Activated naive CD4-positive, alpha-beta T cell (primary cell): ENCODE results near the gene KRT36.

Experiments
- DNase-seq, 4 experiments: peaks; one replicate each; lab custom pipeline; 2025; lab: John Stamatoyannopoulos, UW

Gene KRT36

DNA sequence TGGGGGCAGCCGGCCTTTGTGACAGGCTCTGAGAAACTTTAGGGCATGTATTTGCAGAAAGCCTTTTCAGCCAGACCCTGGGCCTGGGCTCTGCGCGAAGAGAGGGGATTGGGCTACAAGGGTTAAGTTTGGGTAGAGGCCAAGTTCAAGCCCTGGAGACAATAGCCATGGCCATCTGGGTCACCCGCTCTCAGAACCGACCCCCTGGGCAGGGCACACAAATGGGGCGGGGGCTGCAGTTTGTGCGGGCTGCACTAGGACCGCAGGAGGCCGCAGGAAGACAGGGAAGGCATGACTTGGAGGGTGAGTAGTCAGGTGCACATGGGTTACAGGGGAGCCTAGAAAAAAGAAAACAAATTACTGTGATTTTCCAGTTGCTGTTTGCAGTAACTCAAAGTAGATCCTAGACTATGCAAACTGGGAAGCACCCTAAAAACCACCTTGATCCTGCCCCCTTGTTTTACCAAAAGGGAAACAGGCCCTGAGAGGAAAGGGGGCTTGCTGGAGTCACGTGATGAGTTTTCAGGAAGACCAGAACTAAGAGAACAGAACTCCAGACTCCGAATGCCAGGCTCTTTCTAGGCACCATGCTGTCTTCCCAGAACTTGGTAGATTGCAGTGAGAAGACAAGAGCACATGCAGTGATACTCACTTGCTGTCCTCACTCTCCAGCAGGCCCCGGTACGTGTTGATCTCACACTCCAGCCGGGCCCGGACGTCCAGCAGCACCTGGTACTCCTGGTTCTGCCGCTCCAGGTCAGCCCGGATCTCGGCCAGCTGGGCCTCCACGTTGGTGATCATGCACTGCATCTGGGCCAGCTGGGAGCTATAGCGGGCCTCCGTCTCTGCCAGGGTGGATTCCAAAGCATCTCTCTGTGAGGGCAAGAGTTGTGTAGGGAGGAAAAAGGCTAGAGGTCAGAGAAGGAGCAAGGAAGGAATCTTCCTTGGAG, 12.6 kb downstream of the KRT36 start:
- no peak for DNase-seq

DNA sequence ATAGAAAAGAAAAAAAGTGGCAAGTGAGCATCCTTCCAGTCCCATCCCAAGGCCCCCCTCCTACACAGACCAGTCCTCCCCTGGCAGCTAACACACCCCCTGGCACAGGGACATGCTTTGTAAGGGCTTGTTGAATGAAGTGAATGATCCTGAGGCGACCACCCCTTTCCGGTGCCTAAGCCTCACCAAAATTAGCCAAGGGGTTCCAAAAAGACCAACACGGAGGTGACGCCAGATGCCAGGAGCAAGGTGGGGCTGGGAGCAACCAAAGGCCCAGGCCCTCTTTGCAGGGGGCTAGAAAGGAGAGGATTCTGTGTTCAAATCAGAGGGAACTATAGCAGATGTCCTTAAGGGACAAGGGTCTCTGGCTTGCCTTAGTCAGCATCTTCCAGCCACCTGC, 14.3 kb downstream of the KRT36 start:
- no peak for DNase-seq

DNA sequence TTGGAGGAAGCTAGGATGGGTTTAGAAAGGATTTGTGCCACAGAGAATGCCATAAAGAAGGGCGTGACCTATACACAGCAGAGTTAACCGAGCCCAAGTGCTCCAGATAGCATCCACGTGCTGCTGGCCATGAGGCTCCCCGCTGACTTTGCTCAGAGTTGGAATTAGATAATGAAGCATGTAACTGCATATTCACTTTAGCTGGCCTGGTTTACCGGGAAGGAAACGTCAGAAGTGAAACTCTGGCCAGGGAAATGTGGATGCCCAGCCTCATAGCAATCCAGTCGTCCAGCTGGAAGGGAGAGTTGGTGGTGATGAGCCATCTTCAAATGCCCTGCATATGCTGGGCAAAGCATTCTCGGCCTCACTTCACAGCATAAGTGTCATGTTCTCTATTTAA, 14.8 kb downstream of the KRT36 start:
- no peak for DNase-seq

DNA sequence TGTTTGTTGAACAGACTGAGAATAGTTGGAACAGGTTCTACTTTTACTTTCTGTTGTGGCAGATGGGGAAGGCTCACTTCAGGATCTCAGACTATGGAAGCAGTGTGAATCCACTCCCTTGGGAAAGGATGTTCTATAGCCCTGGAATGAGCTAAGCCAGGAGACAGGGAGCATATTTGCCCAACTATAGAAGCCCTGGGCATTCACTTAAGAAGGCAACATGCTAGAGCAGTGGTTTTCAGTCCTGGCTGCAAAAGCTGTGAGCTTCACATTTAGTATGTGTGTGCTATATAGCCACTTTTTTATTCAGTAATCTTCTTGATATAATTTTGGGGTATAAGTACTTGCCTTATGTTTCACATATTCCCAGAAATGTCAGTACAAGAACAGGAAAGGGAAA, 21.4 kb downstream of the KRT36 start:
- DNase-seq: no peak

DNA sequence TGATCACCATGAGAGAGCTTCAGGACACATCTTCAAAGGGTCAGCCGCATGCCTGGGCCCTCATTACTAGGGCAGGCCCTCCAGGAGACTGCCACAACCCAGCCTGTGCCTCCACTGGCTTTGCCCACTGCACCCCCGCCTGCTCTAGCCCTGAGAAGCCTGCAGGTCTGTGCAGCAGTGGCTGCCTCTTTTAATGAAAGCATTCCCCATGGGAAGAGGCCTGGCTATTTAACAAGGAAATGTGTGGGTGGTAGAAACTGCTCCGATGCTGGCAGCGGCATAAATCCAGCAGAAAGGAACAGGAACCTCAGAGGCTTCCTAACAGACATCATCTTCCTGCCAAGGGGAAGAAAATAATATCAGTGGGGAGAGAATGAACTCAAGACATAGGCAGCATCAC, 22.1 kb downstream of the KRT36 start:
- no peak for DNase-seq

DNA sequence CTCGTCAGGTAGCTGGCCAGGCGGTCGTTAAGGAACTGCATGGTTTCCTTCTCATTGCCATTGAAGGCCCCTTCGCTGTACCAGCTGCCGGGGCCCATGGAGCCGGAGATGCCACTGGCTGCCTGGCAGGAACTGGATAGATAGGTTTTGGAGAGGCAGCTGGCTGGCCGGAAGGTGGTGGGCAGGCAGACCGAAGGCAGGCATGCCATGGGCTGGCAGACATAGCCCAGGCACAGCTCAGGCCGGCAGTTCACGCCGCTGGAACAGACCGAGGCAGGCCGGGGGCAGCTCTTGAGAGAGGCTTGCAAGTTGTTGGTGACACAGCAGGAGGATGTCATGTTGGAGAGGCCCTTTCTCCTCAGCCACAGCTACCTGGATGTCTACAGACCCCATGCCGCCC, 22.7 kb downstream of the KRT36 start, which contains the start of gene KRT32:
Gene KRT32 (minus strand): TSS at position 399 of the 400 bp plus-strand sequence. CDS start 61 bp downstream, at position 338.
- DNase-seq: no peak

DNA sequence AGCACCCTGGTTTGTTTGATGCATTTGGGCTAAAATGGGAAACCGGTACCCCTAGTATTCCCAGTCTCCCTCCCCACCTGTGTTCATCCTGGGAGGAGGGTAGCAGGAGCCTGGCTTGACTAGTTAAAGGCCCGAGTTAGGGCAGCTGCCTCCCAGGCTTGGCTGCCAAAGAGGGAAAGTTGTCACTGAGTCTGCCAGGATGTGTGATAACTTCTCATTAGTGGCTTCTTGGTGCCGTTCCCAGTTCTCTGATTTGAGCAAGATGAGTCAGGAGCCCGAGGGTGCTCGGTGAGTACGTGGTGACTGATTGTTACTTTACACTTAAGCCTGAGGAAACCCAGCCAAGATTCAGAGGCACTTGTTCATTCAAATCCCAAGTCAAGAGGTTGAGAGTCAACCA, 25.0 kb downstream of the KRT36 start:
- no peak for DNase-seq

DNA sequence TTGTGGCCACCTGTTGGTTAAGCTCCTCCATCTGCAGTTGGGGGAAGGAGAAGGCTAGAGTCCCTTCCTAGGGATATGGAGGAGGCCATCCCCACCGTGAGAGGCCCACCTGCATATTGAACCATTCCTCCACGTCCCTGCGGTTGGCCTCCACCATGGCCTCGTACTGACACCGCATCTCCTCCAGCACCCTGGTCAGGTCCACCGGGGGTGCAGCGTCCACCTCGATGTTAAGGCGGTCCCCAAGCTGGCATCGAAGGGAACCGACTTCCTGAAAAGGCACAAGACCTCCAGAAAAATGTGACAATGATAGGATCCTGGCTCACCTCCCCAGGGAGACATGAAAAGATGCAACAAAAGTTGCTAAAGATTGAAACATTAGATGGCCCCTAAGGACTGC, 25.5 kb downstream of the KRT36 start:
- DNase-seq: no peak

DNA sequence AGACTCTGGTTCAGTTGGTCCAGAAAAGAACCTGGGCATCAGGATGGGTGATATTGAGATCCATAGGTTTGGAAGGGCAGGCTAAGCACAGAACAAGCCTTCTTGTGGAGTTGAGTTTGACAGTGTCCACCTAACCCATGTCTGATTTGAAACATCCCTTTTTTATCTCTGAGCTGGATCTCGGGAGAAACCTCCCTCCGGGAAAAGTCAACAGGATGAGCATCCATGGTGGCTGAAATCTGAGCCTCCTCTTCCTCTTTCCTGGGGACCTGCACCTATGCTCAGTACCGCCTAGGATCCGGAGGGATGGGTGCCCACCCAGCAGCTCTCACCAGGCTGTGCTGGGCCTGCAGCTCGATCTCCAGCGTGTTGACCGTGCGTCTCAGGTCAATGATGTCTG, 26.0 kb downstream of the KRT36 start:
- no peak for DNase-seq

DNA sequence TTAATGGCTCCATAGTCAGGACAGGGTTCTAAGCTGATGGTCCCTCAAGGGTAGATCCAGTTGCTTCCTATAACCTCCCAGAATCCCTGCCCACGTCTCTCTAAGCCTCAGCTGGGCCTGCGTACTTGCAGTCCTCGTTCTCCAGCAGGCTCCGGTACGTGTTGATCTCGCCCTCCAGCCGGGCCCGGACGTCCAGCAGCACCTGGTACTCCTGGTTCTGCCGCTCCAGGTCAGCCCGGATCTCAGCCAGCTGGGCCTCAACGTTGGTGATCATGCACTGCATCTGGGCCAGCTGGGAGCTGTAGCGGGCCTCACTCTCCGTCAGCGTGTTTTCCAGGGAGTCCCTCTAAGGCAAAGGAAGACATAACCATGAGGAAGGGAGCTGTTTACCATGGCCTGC, 27.0 kb downstream of the KRT36 start:
- DNase-seq: no peak

DNA sequence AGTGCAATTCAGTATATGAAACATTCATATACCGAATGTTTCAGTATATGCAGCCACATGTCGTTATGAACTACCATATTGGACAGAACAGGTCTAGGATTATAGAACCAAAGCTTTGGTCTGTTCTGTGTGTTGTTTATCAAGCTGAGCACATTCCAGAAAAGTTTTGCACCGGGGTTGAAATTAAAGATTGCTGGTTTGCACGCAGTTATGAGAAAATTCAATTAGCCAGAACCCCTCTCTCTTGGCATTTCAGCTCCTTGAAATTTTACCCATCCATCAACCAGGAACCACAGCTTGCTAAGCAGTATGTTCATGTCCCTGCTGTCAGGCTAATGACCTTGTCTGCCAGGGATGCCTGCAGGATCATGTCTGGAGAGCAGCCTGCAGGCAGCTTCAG, 32.0 kb downstream of the KRT36 start:
- no peak for DNase-seq

DNA sequence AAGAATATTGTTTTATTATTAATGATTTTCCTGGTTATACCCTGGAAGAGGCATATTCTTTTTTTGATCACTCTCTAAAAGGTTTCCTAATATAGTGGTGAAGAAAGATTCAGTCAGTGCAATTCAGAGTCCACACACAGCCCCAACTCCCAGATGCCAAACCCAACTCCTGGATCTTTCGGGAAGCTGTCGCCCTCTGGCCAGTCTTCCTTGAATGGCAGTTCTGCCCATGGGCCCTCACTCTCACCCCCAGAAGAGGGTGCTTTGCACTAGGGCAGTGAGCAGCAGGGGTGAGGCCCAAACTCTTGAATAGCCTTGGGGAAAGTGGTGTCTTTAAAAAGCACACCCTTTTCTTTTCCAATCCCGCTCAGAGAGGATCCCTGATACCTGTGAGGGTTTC, 33.5 kb downstream of the KRT36 start:
- DNase-seq: no peak

DNA sequence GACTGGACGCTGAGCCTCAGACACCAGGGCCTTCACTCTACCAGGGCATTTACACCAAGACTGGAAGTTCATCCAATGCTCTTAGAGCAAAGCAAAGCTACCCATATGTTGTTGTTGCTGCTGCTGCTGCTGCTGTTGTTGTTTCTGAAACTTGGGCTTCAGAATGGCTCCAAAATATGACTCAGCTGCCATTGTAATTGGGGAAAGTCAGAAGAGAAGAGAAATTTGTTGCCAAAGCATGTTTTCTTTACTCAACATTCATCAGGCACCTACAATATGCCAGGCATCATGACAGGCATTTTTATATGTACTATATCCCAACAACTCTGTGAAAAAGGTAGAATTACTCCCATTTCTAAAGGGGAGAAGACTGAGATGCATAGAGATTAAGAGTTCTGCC, 34.5 kb downstream of the KRT36 start:
- DNase-seq: no peak

DNA sequence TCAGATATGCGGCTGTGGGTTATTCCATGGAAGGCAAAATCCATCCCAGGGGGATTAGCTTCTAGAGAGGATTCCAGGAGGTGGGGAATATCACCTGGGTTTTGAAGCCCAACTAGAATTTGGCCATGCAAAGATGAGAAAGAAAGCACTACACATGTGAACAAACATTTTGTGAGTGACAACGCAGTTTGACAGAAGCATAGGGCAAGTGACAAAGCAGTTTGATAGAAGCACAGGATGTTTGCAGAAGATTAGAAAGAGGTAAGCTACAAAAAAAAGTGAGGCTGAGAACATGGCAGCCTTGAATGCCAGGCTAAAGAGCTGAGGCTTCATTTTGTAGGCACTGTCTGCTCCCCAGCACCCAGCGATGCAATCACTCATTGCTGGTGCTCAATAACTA, 36.6 kb downstream of the KRT36 start:
- no peak for DNase-seq

DNA sequence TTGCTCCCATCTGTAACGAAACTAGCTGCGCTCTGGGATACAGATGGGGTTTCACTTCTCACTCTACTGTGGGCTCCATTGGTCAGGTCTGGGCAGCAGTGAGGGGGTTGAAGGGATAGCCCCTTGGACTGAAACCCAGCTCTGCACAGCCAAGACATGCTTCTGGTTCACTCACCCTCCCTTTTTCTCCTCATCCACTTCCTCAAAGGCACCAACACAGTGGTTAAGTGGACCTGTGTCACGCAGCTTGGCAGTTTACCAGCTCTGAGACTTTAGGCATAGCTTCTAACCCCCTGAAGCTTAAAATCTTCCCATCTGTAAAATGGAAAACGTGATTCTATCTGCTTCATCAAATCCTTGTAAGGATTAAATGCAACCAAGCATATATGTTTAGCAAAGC, 37.4 kb downstream of the KRT36 start:
- DNase-seq: no peak

DNA sequence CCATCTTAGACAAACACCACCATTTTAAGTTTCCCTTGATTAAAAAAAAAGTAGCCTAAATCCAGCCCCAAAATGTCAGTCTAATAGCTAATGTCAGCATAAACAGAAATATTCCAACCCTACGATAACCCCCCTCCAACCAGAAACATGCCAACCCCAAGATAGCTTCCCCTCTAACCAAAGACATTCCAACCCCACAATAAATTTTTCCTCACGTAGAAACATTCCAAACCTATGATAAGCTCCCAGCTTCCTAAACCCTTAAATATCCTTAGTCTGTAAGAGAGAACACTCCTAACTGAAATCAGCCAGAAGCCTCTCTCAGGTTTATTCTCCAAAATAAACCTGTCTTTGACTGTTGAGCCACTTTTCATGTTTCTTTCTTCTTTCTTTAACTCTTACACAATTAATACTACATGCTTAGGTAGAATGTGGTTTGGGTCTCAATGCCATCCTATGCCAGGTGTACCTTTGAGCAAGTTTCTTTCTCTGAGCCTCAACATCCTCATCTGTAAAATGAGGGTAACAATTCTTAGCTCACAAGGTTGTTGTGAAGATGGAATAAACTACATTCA, 38.5 kb downstream of the KRT36 start:
- DNase-seq: no peak

DNA sequence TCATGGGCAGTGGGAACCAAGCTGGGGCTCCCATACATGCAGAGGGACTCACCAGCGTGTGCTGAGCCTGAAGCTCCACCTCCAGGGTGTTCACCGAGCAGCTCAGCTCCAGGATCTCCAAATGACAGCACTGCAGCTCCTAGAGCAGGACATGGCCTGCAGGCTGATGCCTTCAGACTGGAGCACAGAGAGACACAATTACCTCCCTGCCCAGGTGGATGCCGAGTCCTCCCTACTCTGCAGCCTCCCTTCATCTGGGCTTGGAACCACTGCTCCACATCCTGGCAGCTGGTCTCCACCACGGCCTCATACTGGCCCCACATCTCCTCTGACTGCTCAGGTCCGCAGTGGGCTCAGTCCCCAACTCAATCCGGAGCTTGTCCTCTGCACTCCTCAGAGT, 40.7 kb downstream of the KRT36 start:
- no peak for DNase-seq

DNA sequence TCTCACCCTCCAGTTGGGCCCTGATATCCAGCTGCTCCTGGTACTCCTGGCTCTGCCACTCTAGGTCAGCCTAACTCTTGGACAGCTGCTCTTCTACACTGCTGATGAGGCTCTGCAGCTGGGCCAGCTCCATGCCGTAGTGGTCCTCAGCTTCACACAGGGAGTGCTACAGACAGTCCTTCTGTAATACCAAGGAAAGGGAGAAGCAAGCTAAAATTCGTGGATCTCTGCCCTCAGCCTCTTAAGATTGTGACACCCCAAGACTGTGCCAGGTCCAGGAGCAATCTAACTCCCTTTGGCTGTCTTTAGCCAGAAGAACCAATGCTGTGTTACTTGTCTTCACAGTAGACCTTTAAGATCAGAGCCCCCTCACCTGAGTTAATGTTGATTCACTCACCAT, 41.2 kb downstream of the KRT36 start:
- DNase-seq: no peak

DNA sequence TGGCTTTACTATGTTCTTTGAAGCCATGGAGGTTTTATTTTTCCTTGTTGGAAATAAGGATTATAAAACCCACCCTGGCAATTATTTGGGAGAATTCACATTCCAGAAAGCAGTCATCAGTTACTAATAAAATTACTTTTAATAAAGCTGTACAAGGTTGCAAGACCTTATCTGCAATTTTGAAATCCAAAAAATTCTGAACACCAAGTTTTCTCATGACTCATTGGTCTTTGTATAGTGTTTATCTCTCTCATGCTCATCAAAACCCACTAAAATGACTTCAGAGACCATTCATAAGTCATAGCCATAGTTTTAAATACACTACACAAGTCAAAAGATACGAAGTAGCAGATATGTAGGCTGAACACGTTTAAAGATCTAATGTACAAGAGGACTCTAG, 42.9 kb downstream of the KRT36 start:
- DNase-seq: no peak

DNA sequence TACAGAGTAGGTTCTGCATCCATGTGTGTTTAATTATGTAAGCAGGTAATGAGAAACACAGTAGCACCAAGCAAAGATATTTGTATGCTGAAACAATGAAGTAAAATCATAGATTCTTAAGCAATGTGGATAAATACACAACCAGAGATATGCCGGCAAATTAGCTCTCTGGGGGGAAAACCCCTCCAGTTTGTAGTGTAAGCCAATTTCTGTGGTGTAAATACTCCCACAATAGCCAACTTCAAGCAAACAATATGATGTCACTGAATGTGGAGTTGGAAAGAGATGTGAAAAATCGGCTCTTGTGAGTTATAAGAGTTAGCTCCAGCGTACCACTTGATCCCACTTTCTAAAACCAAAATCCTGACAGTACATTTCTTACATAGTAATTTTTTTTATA, 45.1 kb downstream of the KRT36 start:
- DNase-seq: no peak

DNA sequence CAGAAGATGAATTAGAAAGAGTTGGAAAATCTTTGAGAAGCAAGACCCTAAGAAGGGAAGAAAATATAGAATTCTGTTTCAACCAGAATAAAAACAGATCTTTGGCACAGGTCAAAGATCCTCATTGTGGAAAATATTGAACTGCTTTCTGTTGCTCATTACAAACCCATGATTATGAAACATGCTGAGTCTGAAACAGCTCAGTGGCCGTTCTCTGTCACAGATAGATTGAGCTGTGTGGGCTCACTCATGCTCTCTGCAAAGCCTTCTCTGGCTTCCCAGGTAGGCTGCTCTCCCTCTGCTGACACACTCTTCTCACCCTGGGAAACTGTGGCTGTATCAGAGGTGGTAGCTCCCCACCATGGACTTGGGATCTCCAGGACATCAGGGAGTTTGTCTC, 45.5 kb downstream of the KRT36 start:
- DNase-seq: no peak

DNA sequence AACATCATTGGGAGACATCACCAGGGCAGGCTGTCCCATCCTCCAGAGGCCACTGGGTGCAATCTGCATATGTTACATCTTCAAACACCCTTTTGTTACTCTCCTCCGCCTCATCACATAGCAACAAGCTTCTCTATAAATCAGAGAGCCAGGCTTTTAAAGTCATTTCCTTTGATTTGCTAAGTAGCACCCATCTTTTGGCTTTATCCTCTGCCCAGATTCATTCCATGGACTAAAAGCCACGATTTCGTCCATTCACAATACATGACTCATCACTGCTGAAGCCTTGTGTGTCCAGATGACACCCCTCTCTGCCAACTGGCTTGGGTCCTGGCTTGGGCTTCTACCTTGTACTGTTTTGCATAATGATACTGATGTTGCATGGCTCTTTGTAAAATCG, 47.0 kb downstream of the KRT36 start:
- no peak for DNase-seq

DNA sequence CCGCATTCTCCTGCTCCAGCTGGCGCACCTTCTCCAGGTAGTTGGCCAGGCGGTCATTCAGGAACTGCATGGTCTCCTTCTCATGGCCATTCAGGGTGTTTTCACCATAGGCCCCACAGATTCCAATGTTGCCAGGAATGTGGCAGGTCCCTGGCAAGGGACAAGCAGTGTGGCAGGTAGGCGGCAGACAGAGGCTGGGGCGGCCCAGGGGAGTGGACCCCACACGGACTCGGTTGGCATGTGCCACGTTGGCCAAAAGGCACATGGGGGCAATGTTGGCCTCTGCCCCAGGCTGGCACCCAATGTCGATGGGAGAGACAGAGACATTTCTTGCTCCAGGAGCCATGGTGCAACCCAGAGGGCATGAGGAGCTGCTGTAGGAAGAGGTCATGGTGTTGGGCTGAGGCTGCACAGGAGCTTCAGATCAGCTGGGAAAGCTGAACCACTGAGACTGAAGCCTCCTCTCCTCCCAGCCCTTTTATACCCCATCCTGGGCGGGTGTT, 49.1 kb downstream of the KRT36 start, which contains the start of gene KRT38:
Gene KRT38 (minus strand): TSS at position 453 of the 503 bp plus-strand sequence. CDS start 62 bp downstream, at position 391.
- DNase-seq: no peak
